ENCODE measurements around the gene LDLRAD3. TPM values are rescaled to one million over a fixed set of nuclear protein-coding genes. Genes with fewer than 3 reads are reported as not detected.

The LDLRAD3 gene
- total and polyA plus RNA-seq, 7 experiments from 2014 or later, result 0.08 to 6.9 (median 0.41) TPM; not detected in 3

DNA sequence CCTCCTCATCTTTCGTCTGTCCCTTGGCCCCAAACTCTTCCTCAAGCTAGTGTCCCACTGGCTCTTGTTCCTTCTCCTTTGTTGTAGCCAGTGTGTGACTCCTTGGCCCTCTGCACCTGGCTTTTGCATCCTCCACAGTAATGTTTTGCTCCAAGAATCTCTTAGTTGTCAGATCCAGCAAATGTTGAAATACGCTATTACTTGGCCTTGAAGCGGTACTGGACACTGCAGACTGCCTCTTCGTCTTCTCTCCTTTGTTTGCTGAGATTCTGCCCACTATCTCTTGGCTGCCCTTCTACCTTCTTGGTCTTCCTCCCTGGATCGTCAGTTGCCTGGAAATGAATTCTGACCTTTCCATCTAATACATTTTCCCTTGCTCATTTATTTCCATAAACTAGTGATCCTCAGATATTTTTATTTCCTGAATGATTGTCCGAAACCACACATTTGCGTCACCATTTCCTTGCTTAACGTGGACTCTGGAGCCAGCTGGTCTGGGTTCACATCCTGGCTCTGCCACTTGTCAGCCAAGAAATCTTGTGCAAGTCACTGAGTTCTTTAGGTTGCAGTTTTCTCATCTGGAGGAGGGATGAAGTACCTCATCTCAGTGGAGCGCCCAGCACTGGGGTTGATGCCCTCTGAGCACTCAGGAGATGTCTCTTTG lies 113.6 kb downstream of the LDLRAD3 start:
- H3K27me3 ChIP-seq (ENCODE audit: control insufficient read depth in 2 of 2, insufficient read depth in 2 of 2, low read length in 2 of 2), result no peaks in the 10 kb centered on the region
- no peak overlapping the region for H3K4me3 ChIP-seq (ENCODE audit: low read length)
- POLR2A ChIA-PET, result no interaction called here
- H3K9me3 ChIP-seq (ENCODE audit: control insufficient read depth in 2 of 3, low read length in 3 of 3), result no peaks in the 10 kb centered on the region
- intact Hi-C loops (cut with micrococcal nuclease), result no loop called here
- H3K36me3 Mint-ChIP-seq, result peaks cover 0 to 5% (median 0%) of the 10 kb centered on the region in 5 donors
- H3K4me1 Mint-ChIP-seq, result peaks cover 0 to 2% (median 0%) of the 10 kb centered on the region in 7 donors
- H3K4me1 ChIP-seq (ENCODE audit: control insufficient read depth in 2 of 2, insufficient read depth in 2 of 2, low read length in 2 of 2), result no peaks in the 10 kb centered on the region
- no peak overlapping the region for H3K4me3 Mint-ChIP-seq
- H3K36me3 ChIP-seq (ENCODE audit: control insufficient read depth in 2 of 3, insufficient read depth in 3 of 3, low read length in 3 of 3), result no peaks in the 10 kb centered on the region
- no peak overlapping the region for H3K27ac ChIP-seq (ENCODE audit: low read depth, low read length)
- peaks cover 3 to 35% (median 21%) of the 10 kb centered on the region in 5 donors for H3K27me3 Mint-ChIP-seq
- ATAC-seq (no peak), DNase-seq (no peak)
- H3K9me3 Mint-ChIP-seq, result peaks cover 3 to 24% (median 11%) of the 10 kb centered on the region in 11 donors
- CTCF ChIA-PET, result no interaction called here
- no peak overlapping the region for H3K27ac Mint-ChIP-seq

DNA sequence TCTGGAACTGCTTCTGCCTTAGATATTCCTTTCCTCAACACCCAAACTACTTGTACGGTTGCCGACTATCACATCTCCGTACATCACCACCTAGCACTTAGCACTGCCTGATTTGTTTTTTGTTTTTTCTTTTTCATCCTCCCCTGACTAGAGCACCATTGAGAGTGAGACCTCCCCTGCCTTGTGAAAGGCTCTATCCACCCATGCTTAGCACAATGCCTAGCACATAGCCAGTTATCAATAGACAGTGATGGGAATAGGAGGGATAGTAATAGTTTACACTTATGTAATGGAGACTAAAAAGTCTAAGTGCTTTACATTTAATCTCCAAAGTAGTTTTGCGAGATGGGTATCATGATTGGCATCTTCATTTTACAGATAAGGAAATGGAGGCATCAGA lies 115.8 kb downstream of the LDLRAD3 start:
- DNase-seq (no peak), ATAC-seq (no peak)
- Histone ChIP-seq H3K36me3 (ENCODE audit: control insufficient read depth in 2 of 3, insufficient read depth in 3 of 3, low read length in 3 of 3) (no peaks in the 10 kb centered on the region), H3K27ac (ENCODE audit: low read depth, low read length) (no peak overlapping the region), H3K27me3 (ENCODE audit: control insufficient read depth in 2 of 2, insufficient read depth in 2 of 2, low read length in 2 of 2) (no peaks in the 10 kb centered on the region), H3K4me3 (ENCODE audit: low read length) (no peak overlapping the region), H3K4me1 (ENCODE audit: control insufficient read depth in 2 of 2, insufficient read depth in 2 of 2, low read length in 2 of 2) (no peaks in the 10 kb centered on the region), H3K9me3 (ENCODE audit: control insufficient read depth in 2 of 3, low read length in 3 of 3) (no peaks in the 10 kb centered on the region)
- H3K9me3 Mint-ChIP-seq, result peaks cover 2 to 28% (median 11%) of the 10 kb centered on the region in 11 donors
- ChIA-PET CTCF (interaction anchor here (0.6 kb wide), 1 partner anchor 30 kb away, joined by 5 read pairs; no protein-coding TSS in a partner anchor), POLR2A (interaction anchor here (0.7 kb wide), 1 partner anchor 83 kb away, joined by 3 read pairs; no protein-coding TSS in a partner anchor)
- no peak overlapping the region for H3K27ac Mint-ChIP-seq
- intact Hi-C loops (cut with micrococcal nuclease), result no loop called here
- no peak overlapping the region for H3K4me3 Mint-ChIP-seq
- H3K4me1 Mint-ChIP-seq, result peaks cover 0 to 2% (median 0%) of the 10 kb centered on the region in 7 donors
- H3K36me3 Mint-ChIP-seq, result peaks cover 0 to 5% (median 0%) of the 10 kb centered on the region in 5 donors
- peaks cover 5 to 41% (median 23%) of the 10 kb centered on the region in 5 donors for H3K27me3 Mint-ChIP-seq

DNA sequence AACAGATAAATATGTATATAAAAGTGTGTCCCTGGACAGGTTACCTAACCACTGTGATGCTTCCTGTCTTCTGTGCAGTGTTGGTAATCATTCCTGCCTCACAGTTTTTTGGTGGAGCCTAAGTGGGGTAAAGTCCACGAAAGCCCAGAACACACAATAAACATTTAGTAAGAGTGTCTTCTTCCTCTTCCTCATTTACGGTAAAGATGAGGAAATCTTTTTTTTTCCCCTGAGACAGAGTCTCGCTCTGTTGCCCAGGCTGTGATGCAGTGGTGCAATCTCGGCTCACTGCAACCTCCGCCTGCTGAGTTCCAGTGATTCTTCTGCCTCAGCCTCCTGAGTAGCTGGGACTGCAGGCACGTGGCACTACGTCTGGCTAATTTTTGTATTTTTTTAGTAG lies 117.1 kb downstream of the LDLRAD3 start:
- H3K27ac Mint-ChIP-seq, result no peak overlapping the region
- no peak overlapping the region for H3K4me3 Mint-ChIP-seq
- no peaks in the 10 kb centered on the region for H3K9me3 ChIP-seq (ENCODE audit: control insufficient read depth in 2 of 3, low read length in 3 of 3)
- ChIA-PET POLR2A (no interaction called here), CTCF (no interaction called here)
- ATAC-seq (peak; percentile 29), DNase-seq (no peak)
- no peak overlapping the region for H3K27ac ChIP-seq (ENCODE audit: low read depth, low read length)
- peaks cover 0 to 24% (median 9%) of the 10 kb centered on the region in 11 donors for H3K9me3 Mint-ChIP-seq
- H3K27me3 Mint-ChIP-seq, result peaks cover 5 to 45% (median 27%) of the 10 kb centered on the region in 5 donors
- H3K4me3 ChIP-seq (ENCODE audit: low read length), result no peak overlapping the region
- H3K27me3 ChIP-seq (ENCODE audit: control insufficient read depth in 2 of 2, insufficient read depth in 2 of 2, low read length in 2 of 2), result no peaks in the 10 kb centered on the region
- H3K36me3 ChIP-seq (ENCODE audit: control insufficient read depth in 2 of 3, insufficient read depth in 3 of 3, low read length in 3 of 3), result no peaks in the 10 kb centered on the region
- H3K4me1 ChIP-seq (ENCODE audit: control insufficient read depth in 2 of 2, insufficient read depth in 2 of 2, low read length in 2 of 2), result no peaks in the 10 kb centered on the region
- H3K4me1 Mint-ChIP-seq, result peaks cover 0 to 2% (median 0%) of the 10 kb centered on the region in 7 donors
- peaks cover 0 to 5% (median 0%) of the 10 kb centered on the region in 5 donors for H3K36me3 Mint-ChIP-seq
- intact Hi-C loops (cut with micrococcal nuclease), result no loop called here

DNA sequence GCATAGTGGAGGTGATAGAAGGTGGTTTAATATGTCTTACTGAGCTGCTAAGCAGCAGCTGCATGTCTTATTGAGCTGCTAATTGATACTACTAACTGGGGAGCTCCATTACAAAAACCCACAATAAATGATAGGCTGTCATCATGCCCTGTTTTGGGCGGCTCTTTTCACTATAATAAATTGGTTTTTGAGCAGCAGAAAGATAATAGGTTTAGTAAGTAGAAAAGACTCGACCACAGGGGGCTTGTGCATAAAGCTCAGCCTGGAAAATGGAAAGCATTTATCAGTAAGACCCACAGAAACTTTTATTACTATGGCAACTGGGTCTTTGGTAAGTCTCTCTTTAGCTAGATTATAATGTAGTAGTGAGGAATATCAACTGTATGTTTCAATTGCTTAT lies 117.6 kb downstream of the LDLRAD3 start:
- ATAC-seq (no peak), DNase-seq (no peak)
- Mint-ChIP-seq H3K9me3 (peaks cover 0 to 24% (median 9%) of the 10 kb centered on the region in 11 donors), H3K4me1 (peaks cover 0 to 2% (median 0%) of the 10 kb centered on the region in 7 donors), H3K27me3 (peaks cover 5 to 45% (median 27%) of the 10 kb centered on the region in 5 donors), H3K4me3 (no peak overlapping the region), H3K27ac (no peak overlapping the region), H3K36me3 (peaks cover 0 to 5% (median 0%) of the 10 kb centered on the region in 5 donors)
- no peak overlapping the region for H3K27ac ChIP-seq (ENCODE audit: low read depth, low read length)
- CTCF ChIA-PET, result no interaction called here
- POLR2A ChIA-PET, result no interaction called here
- H3K4me1 ChIP-seq (ENCODE audit: control insufficient read depth in 2 of 2, insufficient read depth in 2 of 2, low read length in 2 of 2), result no peaks in the 10 kb centered on the region
- H3K9me3 ChIP-seq (ENCODE audit: control insufficient read depth in 2 of 3, low read length in 3 of 3), result no peaks in the 10 kb centered on the region
- no peaks in the 10 kb centered on the region for H3K27me3 ChIP-seq (ENCODE audit: control insufficient read depth in 2 of 2, insufficient read depth in 2 of 2, low read length in 2 of 2)
- H3K4me3 ChIP-seq (ENCODE audit: low read length), result no peak overlapping the region
- intact Hi-C loops (cut with micrococcal nuclease), result no loop called here
- H3K36me3 ChIP-seq (ENCODE audit: control insufficient read depth in 2 of 3, insufficient read depth in 3 of 3, low read length in 3 of 3), result no peaks in the 10 kb centered on the region

DNA sequence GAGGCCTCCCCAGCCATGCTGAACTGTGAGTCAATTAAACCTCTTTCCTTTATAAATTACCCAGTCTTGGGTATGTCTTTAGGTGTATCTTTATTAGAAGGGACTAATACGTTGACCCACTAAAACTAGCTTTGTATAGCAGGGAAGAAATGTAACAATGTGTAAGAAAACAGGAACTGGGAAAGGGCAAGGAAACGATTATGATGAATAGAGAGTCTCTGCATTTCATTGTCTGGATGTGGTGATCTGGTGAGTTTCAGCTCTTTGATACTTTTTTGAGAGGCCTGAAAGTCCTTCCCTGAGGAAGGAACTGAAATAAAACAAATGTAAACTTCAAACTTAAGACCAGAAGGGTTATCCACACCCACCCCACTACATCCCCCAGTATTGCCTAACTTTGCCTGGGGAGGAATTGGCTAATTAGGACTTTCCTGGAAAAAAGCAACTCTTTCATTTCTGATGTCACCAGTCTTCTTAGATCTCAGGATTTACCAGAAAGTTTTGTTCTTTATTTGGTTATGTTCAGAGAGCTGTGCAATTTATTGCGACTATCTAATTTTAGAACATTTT lies 119.0 kb downstream of the LDLRAD3 start:
- Mint-ChIP-seq H3K4me1 (no peaks in the 10 kb centered on the region), H3K9me3 (peaks cover 5 to 32% (median 11%) of the 10 kb centered on the region in 11 donors), H3K36me3 (peaks cover 0 to 5% (median 0%) of the 10 kb centered on the region in 5 donors), H3K27me3 (peaks cover 5 to 43% (median 23%) of the 10 kb centered on the region in 5 donors), H3K27ac (no peak overlapping the region), H3K4me3 (no peak overlapping the region)
- CTCF ChIA-PET, result no interaction called here
- no peaks in the 10 kb centered on the region for H3K27me3 ChIP-seq (ENCODE audit: control insufficient read depth in 2 of 2, insufficient read depth in 2 of 2, low read length in 2 of 2)
- no peak overlapping the region for H3K27ac ChIP-seq (ENCODE audit: low read depth, low read length)
- DNase-seq, result no peak
- no peaks in the 10 kb centered on the region for H3K36me3 ChIP-seq (ENCODE audit: control insufficient read depth in 2 of 3, insufficient read depth in 3 of 3, low read length in 3 of 3)
- no peak for ATAC-seq
- no peaks in the 10 kb centered on the region for H3K4me1 ChIP-seq (ENCODE audit: control insufficient read depth in 2 of 2, insufficient read depth in 2 of 2, low read length in 2 of 2)
- H3K9me3 ChIP-seq (ENCODE audit: control insufficient read depth in 2 of 3, low read length in 3 of 3), result no peaks in the 10 kb centered on the region
- POLR2A ChIA-PET, result no interaction called here
- no peak overlapping the region for H3K4me3 ChIP-seq (ENCODE audit: low read length)
- intact Hi-C loops (cut with micrococcal nuclease), result no loop called here

DNA sequence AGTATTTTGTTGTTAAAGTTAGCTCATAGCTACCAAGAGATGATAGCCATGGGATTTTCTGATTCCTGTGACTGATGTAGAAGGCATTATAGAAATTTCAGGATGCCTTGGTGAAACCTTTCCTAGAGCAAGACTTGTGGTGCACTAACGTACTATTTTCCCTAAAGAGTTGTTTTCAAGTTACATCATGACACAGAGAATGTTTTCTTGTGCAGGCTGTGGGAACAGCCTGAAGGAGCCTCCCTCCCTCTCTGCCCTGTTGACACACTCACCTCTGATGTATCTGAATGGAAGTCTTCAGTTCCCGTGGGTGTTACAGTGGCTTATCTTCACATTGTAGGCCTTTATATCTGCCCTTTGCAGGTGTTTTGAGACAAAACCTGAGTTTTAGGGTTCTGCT lies 121.6 kb downstream of the LDLRAD3 start:
- H3K4me1 Mint-ChIP-seq, result no peaks in the 10 kb centered on the region
- Histone ChIP-seq H3K9me3 (ENCODE audit: control insufficient read depth in 2 of 3, low read length in 3 of 3) (no peaks in the 10 kb centered on the region), H3K27me3 (ENCODE audit: control insufficient read depth in 2 of 2, insufficient read depth in 2 of 2, low read length in 2 of 2) (no peaks in the 10 kb centered on the region), H3K4me1 (ENCODE audit: control insufficient read depth in 2 of 2, insufficient read depth in 2 of 2, low read length in 2 of 2) (no peaks in the 10 kb centered on the region), H3K4me3 (ENCODE audit: low read length) (no peak overlapping the region), H3K27ac (ENCODE audit: low read depth, low read length) (no peak overlapping the region), H3K36me3 (ENCODE audit: control insufficient read depth in 2 of 3, insufficient read depth in 3 of 3, low read length in 3 of 3) (no peaks in the 10 kb centered on the region)
- peaks cover 0 to 34% (median 9%) of the 10 kb centered on the region in 11 donors for H3K9me3 Mint-ChIP-seq
- ATAC-seq (no peak), DNase-seq (no peak)
- H3K36me3 Mint-ChIP-seq, result no peaks in the 10 kb centered on the region
- no peak overlapping the region for H3K27ac Mint-ChIP-seq
- H3K27me3 Mint-ChIP-seq, result peaks cover 4 to 41% (median 9%) of the 10 kb centered on the region in 5 donors
- intact Hi-C loops (cut with micrococcal nuclease), result no loop called here
- CTCF ChIA-PET, result no interaction called here
- POLR2A ChIA-PET, result no interaction called here
- no peak overlapping the region for H3K4me3 Mint-ChIP-seq

DNA sequence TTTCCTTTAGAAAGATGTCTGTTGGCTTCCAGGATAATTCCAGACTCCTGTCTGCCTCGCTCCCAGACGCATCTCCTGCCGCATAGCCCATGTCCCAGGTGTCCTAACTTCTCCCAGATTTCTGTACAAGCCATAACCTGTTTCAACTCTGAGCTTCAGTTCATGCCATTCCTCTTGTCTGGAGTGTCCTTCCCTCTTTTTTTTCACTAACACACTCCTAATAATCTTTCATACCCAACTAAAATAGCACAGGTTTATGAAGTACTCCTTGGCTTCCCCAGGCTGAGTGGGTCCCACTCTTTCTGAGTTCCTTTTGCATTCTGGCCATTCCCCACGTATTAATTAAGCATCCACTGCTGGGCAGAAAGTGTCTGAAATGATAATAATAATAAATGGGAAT lies 123.0 kb downstream of the LDLRAD3 start:
- Mint-ChIP-seq H3K9me3 (peaks cover 0 to 29% (median 6%) of the 10 kb centered on the region in 11 donors), H3K27ac (no peak overlapping the region), H3K36me3 (no peaks in the 10 kb centered on the region), H3K4me1 (no peaks in the 10 kb centered on the region), H3K4me3 (no peak overlapping the region), H3K27me3 (peaks cover 6 to 41% (median 12%) of the 10 kb centered on the region in 5 donors)
- POLR2A ChIA-PET, result no interaction called here
- Histone ChIP-seq H3K27me3 (ENCODE audit: control insufficient read depth in 2 of 2, insufficient read depth in 2 of 2, low read length in 2 of 2) (no peaks in the 10 kb centered on the region), H3K27ac (ENCODE audit: low read depth, low read length) (no peak overlapping the region), H3K4me3 (ENCODE audit: low read length) (no peak overlapping the region), H3K9me3 (ENCODE audit: control insufficient read depth in 2 of 3, low read length in 3 of 3) (no peaks in the 10 kb centered on the region), H3K4me1 (ENCODE audit: control insufficient read depth in 2 of 2, insufficient read depth in 2 of 2, low read length in 2 of 2) (no peaks in the 10 kb centered on the region), H3K36me3 (ENCODE audit: control insufficient read depth in 2 of 3, insufficient read depth in 3 of 3, low read length in 3 of 3) (no peaks in the 10 kb centered on the region)
- DNase-seq, result no peak
- CTCF ChIA-PET, result no interaction called here
- ATAC-seq, result no peak
- intact Hi-C loops (cut with micrococcal nuclease), result no loop called here

Measured in naive thymus-derived CD4-positive, alpha-beta T cell (primary cell).